GM18505 (cell line): ENCODE data around the gene KCTD18.

Experiments used
- ATAC-seq: cut with Tn5 transposase; IDR thresholded peaks from one replicate; pipeline ENCODE4 v1.9.1; 2021; ENCODE audit not compliant: unreplicated experiment
- POLR2A ChIP-seq: IDR thresholded peaks from 4 replicates; pipeline ENCODE4 v1.6.1; 2011; ENCODE audit warnings: borderline replicate concordance; ENCODE audit not compliant: insufficient read depth, insufficient read length; ENCODE audit errors: extremely low read depth

The KCTD18 gene

DNA sequence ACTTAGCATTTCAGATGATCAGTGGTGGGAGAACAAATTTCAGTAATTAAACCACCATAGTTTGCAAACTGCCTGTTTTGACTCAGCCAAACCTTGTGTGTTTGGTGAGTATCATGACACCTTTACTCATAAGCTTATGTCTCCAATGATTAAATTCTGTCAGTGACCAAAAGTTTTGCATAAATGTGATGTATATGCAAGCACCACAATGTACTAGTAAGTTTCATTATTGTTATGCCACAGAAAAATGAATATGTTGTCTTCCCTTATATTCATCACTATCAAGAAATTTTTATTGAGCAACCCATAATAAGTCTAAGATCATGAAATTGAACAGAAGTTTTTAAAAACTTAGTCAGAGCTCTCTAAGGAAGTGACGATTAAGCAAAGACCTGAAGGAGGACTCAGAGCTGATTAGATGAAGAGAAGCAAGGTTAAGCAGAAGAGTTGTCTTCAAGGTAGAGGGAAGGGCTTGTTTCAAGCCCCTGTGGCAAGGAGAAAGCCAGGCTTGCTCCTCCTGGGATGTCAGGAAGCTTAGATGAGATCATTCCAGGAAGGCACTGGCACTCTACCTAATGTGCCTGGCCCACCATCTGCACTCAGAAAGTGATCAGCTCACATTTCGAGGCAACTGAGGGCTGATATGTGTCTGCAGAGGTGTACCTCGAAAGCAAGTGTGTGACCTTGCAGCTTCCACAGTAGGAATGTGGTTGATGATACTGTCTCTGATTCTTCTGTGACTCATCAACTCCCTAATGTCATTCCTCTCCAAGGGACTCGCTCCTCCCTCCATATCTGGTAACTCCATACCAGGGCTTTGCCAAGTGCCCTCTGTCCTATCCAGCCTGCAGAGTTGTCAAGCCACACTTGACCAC lies 54.7 kb downstream of the KCTD18 start:
- TF ChIP-seq POLR2A: no peak
- ATAC-seq: peak; percentile 71

DNA sequence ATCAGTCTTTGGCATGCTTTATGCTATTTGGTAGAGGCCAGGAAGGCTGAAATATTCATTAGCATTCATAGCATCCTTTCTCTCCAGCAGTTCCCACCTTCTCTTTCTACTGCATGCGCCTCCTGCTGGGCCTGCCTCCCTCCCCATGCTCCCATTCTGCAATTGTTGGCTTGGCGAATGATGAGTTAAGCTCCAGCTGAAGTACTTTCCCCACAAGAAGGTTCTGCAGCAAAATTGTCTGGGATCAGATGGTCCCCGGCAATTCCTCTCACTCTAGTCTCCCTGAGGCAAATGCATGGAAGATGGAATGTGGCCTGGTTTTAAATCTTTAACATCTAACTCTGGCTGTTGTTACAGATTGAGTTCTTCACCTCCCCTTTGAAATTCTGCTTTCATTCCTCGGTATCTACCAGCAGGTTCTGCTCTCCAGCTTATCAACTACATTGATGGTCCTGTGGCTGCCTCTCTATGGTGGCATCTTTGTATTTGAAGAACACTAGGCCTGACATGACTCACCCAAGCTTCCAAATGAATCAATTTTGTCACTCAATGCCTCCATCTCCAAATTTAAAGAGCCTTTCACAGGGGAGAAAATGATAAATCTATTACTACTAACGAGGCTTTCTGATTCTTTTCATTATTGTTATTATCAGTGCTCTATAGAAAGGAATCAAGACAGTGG lies 55.9 kb downstream of the KCTD18 start:
- ATAC-seq: no peak
- no peak for TF ChIP-seq POLR2A

GRCh38 chr2:200453142-200453852 lies 56.6 kb downstream of the KCTD18 start:
- no peak for TF ChIP-seq POLR2A
- ATAC-seq: no peak

DNA sequence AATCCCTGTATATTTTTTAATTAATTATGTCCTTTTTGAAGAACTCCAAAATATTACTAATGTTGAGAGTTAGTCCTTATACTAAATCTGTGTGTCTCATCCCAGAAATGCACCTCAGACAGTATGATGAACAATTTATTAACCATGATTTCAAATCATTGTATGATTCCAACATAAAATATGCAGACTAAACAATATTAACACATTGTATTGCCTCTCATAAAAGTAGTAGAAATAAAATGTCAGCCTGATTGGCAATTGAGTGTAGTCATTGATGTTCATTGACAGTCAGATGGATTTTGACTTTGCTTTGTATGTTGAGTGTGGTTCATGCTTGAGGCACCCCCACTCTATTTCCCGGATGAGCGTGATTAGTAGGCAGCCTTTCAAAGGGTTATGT lies 57.5 kb downstream of the KCTD18 start:
- no peak for TF ChIP-seq POLR2A
- no peak for ATAC-seq

DNA sequence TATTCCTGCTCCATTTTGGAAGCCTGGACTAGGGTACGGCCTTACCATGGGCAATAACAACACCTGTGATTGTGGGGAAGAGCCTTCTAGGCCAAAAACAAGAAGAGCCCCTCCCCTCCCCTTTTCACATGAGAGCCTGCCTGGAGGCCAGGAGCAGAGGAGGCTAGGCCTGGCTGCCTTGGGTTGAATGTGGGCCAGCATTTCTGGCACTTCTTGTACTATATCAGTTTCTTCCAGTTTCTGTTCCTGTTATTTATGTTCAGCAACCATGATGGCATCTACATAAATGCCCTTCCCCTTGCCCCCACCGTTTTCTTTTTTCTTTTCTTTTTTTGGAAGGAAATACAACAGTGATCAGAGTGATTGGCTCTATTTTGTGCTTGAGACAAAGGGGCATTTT lies 58.4 kb downstream of the KCTD18 start:
- TF ChIP-seq POLR2A: no peak
- no peak for ATAC-seq

DNA sequence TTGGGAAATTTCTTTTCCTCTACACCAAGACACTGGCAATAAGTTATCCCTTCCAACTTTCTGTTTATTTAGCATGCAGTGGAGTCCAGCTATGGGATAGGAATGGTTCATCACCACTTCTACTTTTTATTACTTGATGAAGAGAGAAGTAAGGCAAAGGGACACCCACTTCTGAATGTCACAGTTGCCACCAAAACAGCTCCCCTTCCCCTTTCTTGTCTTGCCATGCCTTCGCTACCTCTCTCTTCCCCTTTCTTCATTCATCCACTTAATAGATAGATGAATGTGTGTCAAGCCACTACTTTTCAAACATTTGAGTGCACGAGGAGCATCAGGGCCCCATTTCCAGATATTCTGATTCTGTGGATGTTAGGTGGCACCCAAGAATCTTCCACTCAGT lies 59.6 kb downstream of the KCTD18 start:
- no peak for TF ChIP-seq POLR2A
- no peak for ATAC-seq

- no peak for TF ChIP-seq POLR2A
- no peak for ATAC-seq
Measured at GRCh38 chr2:200449149-200449548, 60.7 kb downstream of the KCTD18 start.

GRCh38 chr2:200448455-200448854 lies 61.4 kb downstream of the KCTD18 start:
- no peak for ATAC-seq
- no peak for TF ChIP-seq POLR2A

DNA sequence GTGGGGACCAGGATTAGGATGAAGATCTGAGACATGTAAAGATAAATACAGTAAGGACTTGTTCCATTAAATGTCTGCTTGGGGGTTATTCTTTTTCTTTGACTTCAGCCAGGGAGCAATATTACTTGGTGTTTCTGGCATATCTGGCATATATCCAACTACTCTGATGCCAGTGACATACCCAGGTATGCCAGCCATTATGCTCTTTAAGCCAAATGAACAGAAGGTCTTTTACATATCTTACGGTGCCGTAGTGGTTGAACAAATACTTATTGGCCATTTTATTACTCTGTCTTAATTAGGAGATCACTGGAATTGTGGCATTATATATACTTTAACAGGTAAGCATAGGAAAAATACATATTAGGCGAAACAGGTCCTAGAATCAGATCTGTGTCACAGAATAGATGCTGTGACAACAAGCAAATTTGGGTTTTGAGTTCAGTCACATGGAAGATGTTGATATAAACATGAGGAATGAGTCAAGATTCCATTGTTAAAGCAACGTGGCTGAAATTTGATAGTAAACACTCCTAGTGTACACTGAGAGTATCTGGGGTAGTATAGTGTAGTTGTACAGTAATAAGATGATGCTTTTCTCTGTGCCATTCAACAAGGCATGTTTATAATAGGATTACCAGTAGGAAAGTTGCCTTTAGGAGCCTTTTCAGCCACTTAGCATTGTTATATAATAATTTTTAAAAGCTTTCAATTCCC lies 62.6 kb downstream of the KCTD18 start:
- no peak for TF ChIP-seq POLR2A
- ATAC-seq: no peak

DNA sequence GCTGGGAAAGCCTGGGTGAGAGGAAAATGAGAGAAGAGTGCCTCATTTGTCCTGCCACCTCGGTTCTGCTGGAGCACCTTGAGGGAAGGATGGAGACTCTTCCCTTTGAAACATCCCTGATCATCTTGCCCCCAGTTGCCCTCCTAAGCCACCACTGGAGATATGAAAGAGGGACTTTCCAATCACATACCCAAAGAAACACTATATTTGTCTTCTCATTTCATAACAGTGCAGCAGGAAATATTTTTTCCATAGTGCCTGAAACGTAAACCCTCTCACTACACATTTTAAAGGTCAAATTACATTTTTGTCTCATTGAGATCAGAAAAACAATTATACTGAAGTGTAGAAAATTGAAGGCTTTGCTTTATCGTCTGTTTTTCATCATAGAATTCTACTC lies 63.3 kb downstream of the KCTD18 start:
- no peak for ATAC-seq
- no peak for TF ChIP-seq POLR2A

DNA sequence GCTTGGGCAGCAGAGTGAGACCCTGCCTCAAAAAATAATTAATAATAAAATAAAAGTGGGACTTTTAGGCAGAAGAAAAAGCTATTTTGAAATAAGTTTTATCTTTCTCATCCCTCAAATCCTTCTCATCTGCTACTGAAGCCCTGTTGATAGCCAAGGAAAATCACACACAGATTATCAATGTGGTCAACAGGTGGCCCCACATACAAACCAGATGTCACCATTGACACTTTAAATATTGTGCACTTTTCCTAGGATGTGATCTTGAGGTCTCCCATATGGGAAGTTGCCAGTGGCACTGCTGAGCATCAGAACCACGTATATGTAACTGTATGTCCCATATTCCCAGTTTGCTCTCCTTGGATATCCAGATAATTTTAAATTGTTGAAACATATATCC lies 64.6 kb downstream of the KCTD18 start:
- ATAC-seq: no peak
- TF ChIP-seq POLR2A: no peak

- no peak for TF ChIP-seq POLR2A
- no peak for ATAC-seq
Measured at GRCh38 chr2:200444530-200444929, 65.3 kb downstream of the KCTD18 start.

GRCh38 chr2:200443916-200444315 lies 66.0 kb downstream of the KCTD18 start:
- ATAC-seq: no peak
- TF ChIP-seq POLR2A: no peak
